GM12875 (cell line): Measurements from ENCODE around the gene WHAMM.

Experiments
- H3K4me3 ChIP-seq: one replicate; pipeline ENCODE4 v1.5.1; 2011; ENCODE audit warnings: low read depth, low read length, control low read depth
- TF ChIP-seq, protein P1 (sequence below): IDR thresholded peaks from 2 replicates; pipeline ENCODE4 v1.5.1; 2011; ENCODE audit warnings: low read depth, mild to moderate bottlenecking, control low read depth, inconsistent platforms, low read length, moderate library complexity, borderline replicate concordance; ENCODE audit not compliant: insufficient read depth

WHAMM gene

DNA sequence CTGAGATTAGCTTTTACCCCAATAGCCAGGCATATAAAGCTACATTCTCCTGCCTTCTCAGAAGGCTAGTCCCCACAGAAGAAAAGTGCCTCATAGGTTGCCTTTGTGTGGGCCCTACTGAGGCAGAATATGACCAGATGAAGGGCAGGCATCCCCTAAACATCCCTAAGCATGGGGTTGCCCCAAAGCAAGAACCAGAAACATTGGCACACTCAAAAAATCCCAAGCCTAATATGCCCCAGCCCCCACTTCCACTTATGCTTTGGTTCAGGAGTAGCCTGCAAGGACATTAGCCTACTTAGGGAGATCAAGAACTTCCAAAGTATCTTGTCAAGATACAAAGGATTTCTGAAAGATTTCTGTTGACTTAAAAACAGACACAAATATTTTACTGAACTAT is 29.7 kb downstream of the WHAMM start:
- H3K4me3 ChIP-seq = no peak overlapping the region
- TF ChIP-seq, protein P1, sequence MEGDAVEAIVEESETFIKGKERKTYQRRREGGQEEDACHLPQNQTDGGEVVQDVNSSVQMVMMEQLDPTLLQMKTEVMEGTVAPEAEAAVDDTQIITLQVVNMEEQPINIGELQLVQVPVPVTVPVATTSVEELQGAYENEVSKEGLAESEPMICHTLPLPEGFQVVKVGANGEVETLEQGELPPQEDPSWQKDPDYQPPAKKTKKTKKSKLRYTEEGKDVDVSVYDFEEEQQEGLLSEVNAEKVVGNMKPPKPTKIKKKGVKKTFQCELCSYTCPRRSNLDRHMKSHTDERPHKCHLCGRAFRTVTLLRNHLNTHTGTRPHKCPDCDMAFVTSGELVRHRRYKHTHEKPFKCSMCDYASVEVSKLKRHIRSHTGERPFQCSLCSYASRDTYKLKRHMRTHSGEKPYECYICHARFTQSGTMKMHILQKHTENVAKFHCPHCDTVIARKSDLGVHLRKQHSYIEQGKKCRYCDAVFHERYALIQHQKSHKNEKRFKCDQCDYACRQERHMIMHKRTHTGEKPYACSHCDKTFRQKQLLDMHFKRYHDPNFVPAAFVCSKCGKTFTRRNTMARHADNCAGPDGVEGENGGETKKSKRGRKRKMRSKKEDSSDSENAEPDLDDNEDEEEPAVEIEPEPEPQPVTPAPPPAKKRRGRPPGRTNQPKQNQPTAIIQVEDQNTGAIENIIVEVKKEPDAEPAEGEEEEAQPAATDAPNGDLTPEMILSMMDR = no peak

DNA sequence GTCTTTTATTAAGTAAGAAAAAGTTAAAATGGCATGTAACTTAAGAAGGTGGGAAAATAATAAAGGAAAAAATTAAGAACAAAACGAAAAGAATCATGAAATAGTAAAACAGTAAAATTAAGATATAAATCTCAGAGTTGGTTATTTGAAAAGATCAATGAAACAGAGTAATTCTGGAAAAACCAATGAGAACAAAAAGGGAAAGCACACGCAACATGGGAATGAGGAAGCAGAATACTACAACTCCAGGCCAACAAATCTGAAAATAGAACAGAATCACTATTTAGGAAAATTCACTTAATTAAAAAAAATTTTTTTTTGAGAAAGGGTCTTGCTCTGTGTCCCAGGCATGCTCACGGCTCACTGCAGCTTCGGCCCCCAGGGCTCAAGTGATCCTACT is 30.7 kb downstream of the WHAMM start:
- H3K4me3 ChIP-seq = no peak overlapping the region
- TF ChIP-seq, protein P1 = no peak

DNA sequence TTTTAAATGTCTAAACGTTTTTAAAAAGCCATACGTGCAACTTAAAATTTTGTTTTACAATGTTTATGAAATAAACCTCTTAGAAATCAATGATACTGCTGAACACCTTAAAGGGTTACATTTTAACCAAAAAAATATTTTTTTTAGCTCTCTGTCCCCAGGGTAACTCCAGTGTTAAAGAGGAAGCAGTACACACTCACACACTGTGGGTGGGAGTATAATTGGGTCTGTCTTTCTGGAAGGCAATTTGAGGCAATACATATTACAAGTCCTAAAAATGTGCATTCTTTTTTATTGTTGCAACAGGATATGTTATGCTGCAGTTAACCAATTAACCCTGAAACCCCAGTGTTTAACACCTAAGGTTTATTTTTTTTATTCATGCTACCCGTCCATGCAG is 34.1 kb downstream of the WHAMM start:
- H3K4me3 ChIP-seq = no peak overlapping the region
- TF ChIP-seq, protein P1 = no peak

DNA sequence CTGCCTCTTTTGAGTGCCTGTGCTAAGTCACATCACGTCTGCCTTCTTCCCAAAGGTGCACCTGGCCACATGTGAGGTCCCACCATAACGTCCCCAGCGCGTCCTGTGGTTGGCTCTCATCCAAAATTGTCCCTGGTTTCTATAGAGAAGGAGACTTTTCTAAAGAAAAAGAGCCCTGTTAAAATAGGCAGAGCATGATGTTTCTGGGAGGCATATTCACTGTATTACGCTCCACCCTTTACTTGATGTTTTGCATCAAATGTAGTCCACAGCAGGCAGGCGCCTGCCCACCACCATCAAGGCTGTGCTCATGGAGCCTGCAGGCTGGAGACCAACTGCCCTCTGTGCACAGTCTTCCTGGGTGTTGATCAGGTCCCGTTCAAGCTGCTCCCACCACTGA is 36.3 kb downstream of the WHAMM start:
- TF ChIP-seq, protein P1 = no peak
- H3K4me3 ChIP-seq = no peak overlapping the region

DNA sequence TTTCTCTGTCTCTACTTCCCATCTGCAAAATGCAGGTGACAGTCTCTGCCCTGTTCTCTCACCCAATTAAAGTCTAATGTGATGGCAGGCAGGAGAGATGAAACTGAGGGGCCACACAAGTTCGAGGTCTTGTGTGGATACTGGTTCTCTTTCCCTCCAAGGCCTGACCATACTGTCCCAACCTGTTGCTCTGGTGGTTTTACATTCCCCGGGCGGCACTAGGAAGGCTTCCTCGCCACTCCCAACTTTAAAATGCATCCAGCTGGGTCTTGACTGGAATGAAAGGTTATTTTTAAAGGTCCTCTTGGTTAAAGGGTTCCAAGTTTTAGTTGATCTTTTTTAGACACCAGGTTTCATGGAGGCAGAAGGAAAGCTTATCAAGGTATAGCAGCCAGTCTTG is 37.2 kb downstream of the WHAMM start:
- TF ChIP-seq, protein P1 = no peak
- no peak overlapping the region for H3K4me3 ChIP-seq

DNA sequence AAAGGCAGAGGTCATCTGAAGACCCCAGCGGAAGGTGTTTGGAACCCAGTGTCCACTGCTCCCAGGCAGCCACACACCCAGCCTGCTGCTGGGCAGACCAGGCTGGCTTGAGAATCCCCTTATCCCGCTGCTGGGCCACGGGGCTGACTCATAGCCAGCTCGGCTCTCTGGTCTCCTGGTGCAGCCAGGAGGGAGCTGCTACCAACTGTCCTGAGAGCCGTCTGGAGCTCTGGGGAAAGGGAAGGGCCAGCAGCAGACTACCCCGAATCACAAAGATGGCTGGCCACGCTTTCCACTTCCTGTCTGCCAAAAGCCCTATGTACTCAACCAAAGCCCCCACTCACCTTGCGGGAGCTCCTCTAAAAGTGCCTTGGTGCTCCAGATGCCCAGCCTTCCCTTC is 38.3 kb downstream of the WHAMM start:
- TF ChIP-seq, protein P1 = no peak
- H3K4me3 ChIP-seq = no peak overlapping the region

DNA sequence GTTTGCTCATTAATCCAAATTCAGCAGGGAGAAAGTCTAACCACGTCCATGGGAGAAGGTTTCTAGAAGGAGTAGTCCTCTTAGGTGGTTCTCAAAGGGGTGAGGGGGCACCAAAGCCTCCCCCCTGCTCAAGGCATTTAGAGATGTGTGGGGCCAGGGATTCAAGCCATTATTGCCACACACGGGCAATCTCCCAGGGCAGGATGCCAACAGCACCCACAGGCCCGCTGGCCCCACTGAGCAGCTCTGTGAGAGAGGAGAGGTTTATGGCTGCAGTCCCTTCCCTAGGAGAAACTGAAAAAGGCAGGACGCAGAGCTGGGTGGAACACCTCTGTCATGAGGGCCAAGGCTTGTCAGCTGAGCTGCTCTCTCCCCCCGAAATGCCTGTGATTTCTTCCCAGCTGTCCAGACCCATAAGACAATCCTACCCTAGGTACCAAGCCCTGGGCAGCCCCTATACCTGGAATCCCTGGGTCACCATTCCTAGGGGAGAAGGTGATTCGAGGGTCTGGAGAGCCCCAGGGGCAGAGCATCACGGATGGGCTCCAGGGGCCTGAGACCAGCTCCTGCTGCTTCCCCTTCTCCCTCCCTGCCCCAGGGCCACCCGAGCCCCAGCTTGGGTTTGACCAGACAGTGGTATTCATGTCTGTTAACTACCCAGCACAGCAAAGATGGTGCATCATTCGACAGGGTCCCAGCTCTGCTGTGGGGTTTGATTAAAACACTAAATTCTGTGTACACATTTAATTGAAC is 39.0 kb downstream of the WHAMM start:
- no peak overlapping the region for H3K4me3 ChIP-seq
- TF ChIP-seq, protein P1 = no peak
